Adrenal gland (tissue), 12 donors: ENCODE results near the gene PSTPIP1. TPM values are rescaled to one million over a fixed set of nuclear protein-coding genes. Genes with fewer than 3 reads are reported as not detected.
A peak's percentile ranks its signal among the peaks of the same experiment; 100 is the strongest.

ENCODE experiments used
- DNase-seq, 7 donors: peaks; one replicate each; pipeline ENCODE4 v3.0.0-alpha.2; 2019 to 2020
- H3K27ac ChIP-seq, 5 donors: fragments of 200-600 bp; sonication (generic) in 4 of 5; 1 replicate in 3 of 5; 2 replicates in 2 of 5; pipeline versions ENCODE4 v1.5.1 to v1.8.0; 2016 to 2020; ENCODE audit warnings: mild to moderate bottlenecking in 1 of 5
- H3K27me3 ChIP-seq: fragments of 200-600 bp; 2 replicates; pipeline ENCODE4 v1.8.0; 2021
- H3K36me3 ChIP-seq, 2 donors: fragments of 200-600 bp; replicated peaks in 1 of 2; 1 replicate in 1 of 2; 2 replicates in 1 of 2; pipeline versions ENCODE4 v1.5.1 to v1.8.0; 2018 to 2022
- H3K4me1 ChIP-seq, 2 donors: fragments of 200-600 bp; replicated peaks in 1 of 2; 1 replicate in 1 of 2; 2 replicates in 1 of 2; pipeline versions ENCODE4 v1.5.1 to v1.8.0; 2018 to 2021
- H3K4me3 ChIP-seq, 4 donors: fragments of 200-600 bp; sonication (generic) in 3 of 4; one replicate each; pipeline ENCODE4 v1.5.1; 2016 to 2018
- H3K9me3 ChIP-seq, 3 donors: fragments of 200-600 bp; sonication (generic) in 1 of 3; replicated peaks in 1 of 3; 1 replicate in 2 of 3; 2 replicates in 1 of 3; pipeline versions ENCODE4 v1.5.1 to v1.8.0; 2016 to 2021
- POLR2A ChIP-seq, 2 donors: fragments of 450-650 bp; IDR thresholded peaks; one replicate each; pipeline ENCODE4 v1.6.1; 2017; ENCODE audit warnings: antibody characterized with exemption in 2 of 2, mild to moderate bottlenecking in 2 of 2, moderate library complexity in 1 of 2
- WGBS, 4 donors: extraction: QIAGEN DNeasy Blood & Tissue Kit in 2 of 4; methylation state at CpG; one replicate each; pipeline versions ENCODE4 v1.1.5 to v1.1.7; 2013 to 2017; 5-methylcytosine and 5-hydroxymethylcytosine counted together
- intact Hi-C, 2 donors: fragments of 100-400 bp; cut with DNase I; formaldehyde crosslinking; loops; one replicate each; pipeline versions ENCODE4 v1.14.1 to v1.15.0; 2022 to 2023
- polyA plus RNA-seq, 3 donors: library from polyadenylated mRNA; stranded (reverse); fragments of 200-250 nt in 2 of 3; fragments of 350-450 nt in 1 of 3; fragmentation: Illumina TruSeq in 1 of 3; extraction: RNeasy Lipid Tissue Mini Kit (QIAGEN cat#74804) in 1 of 3; gene quantifications; one replicate each; pipeline ENCODE4 v1.2.3, GENCODE V29; 2013 to 2014
- total RNA-seq, 9 donors: library from RNA; depleted of rRNA in 4 of 9; stranded (reverse); fragments of >200 nt in 4 of 9; fragments of 120-200 nt in 1 of 9; fragmentation: NEBNext Ultra II Directional in 1 of 9; extraction: Animal tissue kit (Norgen Biotek cat#: 25700) in 1 of 9; gene quantifications; one replicate each; pipeline versions ENCODE4 v1.1.0 to v1.2.4, GENCODE V29; 2013 to 2023
- TF ChIP-seq, protein P1 (sequence below), 6 experiments: fragments of 450-650 bp in 4 of 6; fragments of 200-600 bp in 2 of 6; sonication (generic) in 1 of 6; IDR thresholded peaks; 1 replicate in 5 of 6; 2 replicates in 1 of 6; pipeline versions ENCODE4 v1.5.1 to v1.8.0; 2016 to 2021; ENCODE audit warnings: antibody characterized with exemption in 6 of 6, mild to moderate bottlenecking in 2 of 6, moderate library complexity in 1 of 6
- donor health status: healthy with polysubstance abuse.
- donor health status: Bipolar disorder and iron deficiency.
- donor health status: DM: yes; HTN: yes; CAD: no.
- donor health status: DM: no; HTN: no; CAD: no.
- donor health status: DM: no; HTN: no; CAD: no.
- donor health status: DM: yes; HTN: yes; CAD: no.

The PSTPIP1 gene
- total and polyA plus RNA-seq, 12 donors = 1.4 to 31.5 (median 11.5) TPM

- WGBS, 4 donors = 84 to 90% (median 88%) methylated on average over 6 of the region's 6 CpGs
- H3K36me3 ChIP-seq = no peaks in the 10 kb centered on the region
- intact Hi-C loops = no loop called here
- no peak overlapping the region for H3K4me3 ChIP-seq
- H3K27me3 ChIP-seq = no peaks in the 10 kb centered on the region
- no peak overlapping the region for H3K27ac ChIP-seq
- peaks cover 0 to 3% of the 10 kb centered on the region in 2 donors for H3K4me1 ChIP-seq
- peak in 1 of 7 donors; percentile 3 for DNase-seq
- TF ChIP-seq POLR2A (IDR thresholded peaks at IDR 0.05) = no peak
- TF ChIP-seq, protein P1, sequence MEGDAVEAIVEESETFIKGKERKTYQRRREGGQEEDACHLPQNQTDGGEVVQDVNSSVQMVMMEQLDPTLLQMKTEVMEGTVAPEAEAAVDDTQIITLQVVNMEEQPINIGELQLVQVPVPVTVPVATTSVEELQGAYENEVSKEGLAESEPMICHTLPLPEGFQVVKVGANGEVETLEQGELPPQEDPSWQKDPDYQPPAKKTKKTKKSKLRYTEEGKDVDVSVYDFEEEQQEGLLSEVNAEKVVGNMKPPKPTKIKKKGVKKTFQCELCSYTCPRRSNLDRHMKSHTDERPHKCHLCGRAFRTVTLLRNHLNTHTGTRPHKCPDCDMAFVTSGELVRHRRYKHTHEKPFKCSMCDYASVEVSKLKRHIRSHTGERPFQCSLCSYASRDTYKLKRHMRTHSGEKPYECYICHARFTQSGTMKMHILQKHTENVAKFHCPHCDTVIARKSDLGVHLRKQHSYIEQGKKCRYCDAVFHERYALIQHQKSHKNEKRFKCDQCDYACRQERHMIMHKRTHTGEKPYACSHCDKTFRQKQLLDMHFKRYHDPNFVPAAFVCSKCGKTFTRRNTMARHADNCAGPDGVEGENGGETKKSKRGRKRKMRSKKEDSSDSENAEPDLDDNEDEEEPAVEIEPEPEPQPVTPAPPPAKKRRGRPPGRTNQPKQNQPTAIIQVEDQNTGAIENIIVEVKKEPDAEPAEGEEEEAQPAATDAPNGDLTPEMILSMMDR (IDR thresholded peaks at IDR 0.05) = no peak
- H3K9me3 ChIP-seq = no peaks in the 10 kb centered on the region
These were observed 1.7 kb upstream of the PSTPIP1 start for GRCh38 chr15:76993114-76993725.

DNA sequence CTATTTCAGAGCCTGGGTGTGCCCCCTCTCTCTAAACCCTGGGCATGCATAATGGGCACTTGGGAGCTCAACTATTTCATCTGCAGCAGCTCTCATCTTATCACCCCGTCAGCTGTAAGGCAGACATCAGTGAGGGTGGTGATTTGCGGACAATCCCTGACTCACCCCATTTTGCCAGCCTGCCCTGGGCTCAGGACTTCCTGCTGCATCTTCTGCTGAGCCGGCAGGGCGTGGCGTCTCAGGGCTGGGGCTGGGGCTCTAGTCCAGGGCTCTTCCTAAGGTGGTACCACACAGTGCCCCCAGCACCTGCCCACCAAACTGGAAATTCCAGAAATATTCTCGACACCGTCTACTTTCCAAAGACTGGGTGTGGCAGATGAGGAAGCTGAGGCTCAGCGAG is 925 bp upstream of the PSTPIP1 start:
- Histone ChIP-seq H3K9me3 (no peaks in the 10 kb centered on the region), H3K27me3 (no peaks in the 10 kb centered on the region), H3K4me1 (peaks cover 0 to 3% of the 10 kb centered on the region in 2 donors), H3K36me3 (no peaks in the 10 kb centered on the region), H3K27ac (no peak overlapping the region), H3K4me3 (no peak overlapping the region)
- intact Hi-C loops = no loop called here
- DNase-seq = peak in 2 of 7 donors; percentile 24 to 49
- TF ChIP-seq, protein P1 (IDR thresholded peaks at IDR 0.05) = no peak
- TF ChIP-seq POLR2A (IDR thresholded peaks at IDR 0.05) = no peak
- WGBS, 4 donors = 80 to 84% (median 82%) methylated on average over 8 of the region's 8 CpGs

- DNase-seq = no peak
- TF ChIP-seq POLR2A (IDR thresholded peaks at IDR 0.05) = no peak
- TF ChIP-seq, protein P1 (IDR thresholded peaks at IDR 0.05) = no peak
- Histone ChIP-seq H3K9me3 (no peaks in the 10 kb centered on the region), H3K36me3 (no peaks in the 10 kb centered on the region), H3K4me1 (peaks cover 0 to 3% of the 10 kb centered on the region in 2 donors), H3K4me3 (no peak overlapping the region), H3K27me3 (no peaks in the 10 kb centered on the region), H3K27ac (peak overlapping the region in 1 of 5 donors; percentile 68)
- intact Hi-C loops = no loop called here
- 80 to 100% (median 97%) methylated on average over 1 to 6 of the region's 6 CpGs for WGBS, 4 donors
These were observed 430 bp upstream of the PSTPIP1 start for GRCh38 chr15:76994496-76994895.

GRCh38 chr15:76996076-76996525 is 1.2 kb downstream of the PSTPIP1 start:
- Histone ChIP-seq H3K36me3 (no peaks in the 10 kb centered on the region), H3K4me3 (peak overlapping the region in 1 of 4 donors; percentile 29), H3K4me1 (peaks cover 0 to 3% of the 10 kb centered on the region in 2 donors), H3K27me3 (no peaks in the 10 kb centered on the region), H3K9me3 (no peaks in the 10 kb centered on the region), H3K27ac (peak overlapping the region in 1 of 5 donors; percentile 68)
- intact Hi-C loops = no loop called here
- 41 to 89% (median 59%) methylated on average over 1 to 9 of the region's 9 CpGs for WGBS, 4 donors
- no peak for DNase-seq
- TF ChIP-seq, protein P1 (IDR thresholded peaks at IDR 0.05) = no peak
- TF ChIP-seq POLR2A (IDR thresholded peaks at IDR 0.05) = no peak
